Upper lobe of left lung (tissue), 6 donors: ENCODE results near the gene METTL9. TPM values are rescaled to one million over a fixed set of nuclear protein-coding genes. Genes with fewer than 3 reads are reported as not detected.

ENCODE experiments used
- ATAC-seq, 2 donors: fragments of 200-7000 bp; cut with Tn5 transposase; one replicate each; pipeline ENCODE4 v1.9.1; 2022; ENCODE audit warnings: mild to moderate bottlenecking in 2 of 2, moderate library complexity in 2 of 2; ENCODE audit not compliant: low FRiP score in 2 of 2
- DNase-seq, 2 donors: peaks; one replicate each; pipeline ENCODE4 v3.0.0-alpha.2; 2019 to 2020
- H3K27ac ChIP-seq, 4 donors: fragments of 200-600 bp; sonication (generic); one replicate each; pipeline ENCODE4 v1.5.1; 2016 to 2019
- H3K27me3 ChIP-seq, 4 donors: fragments of 200-600 bp; sonication (generic); one replicate each; pipeline ENCODE4 v1.5.1; 2017 to 2019
- H3K36me3 ChIP-seq, 4 donors: fragments of 200-600 bp; sonication (generic); one replicate each; pipeline ENCODE4 v1.5.1; 2016 to 2019
- H3K4me1 ChIP-seq, 4 donors: fragments of 200-600 bp; sonication (generic); one replicate each; pipeline ENCODE4 v1.5.1; 2018 to 2019
- H3K4me3 ChIP-seq, 4 donors: fragments of 200-600 bp; sonication (generic); one replicate each; pipeline ENCODE4 v1.5.1; 2017 to 2019; ENCODE audit warnings: mild to moderate bottlenecking in 2 of 4, moderate library complexity in 1 of 4
- H3K9me3 ChIP-seq, 4 donors: fragments of 200-600 bp; sonication (generic); one replicate each; pipeline ENCODE4 v1.5.1; 2018 to 2019
- EP300 ChIP-seq, 4 donors: sonication (generic); formaldehyde crosslinking; IDR thresholded peaks; one replicate each; pipeline ENCODE4 v1.5.1; 2017; ENCODE audit warnings: antibody characterized with exemption in 4 of 4, control low read depth in 2 of 4
- POLR2A ChIP-seq, 4 donors: fragments of 450-650 bp; IDR thresholded peaks; one replicate each; pipeline ENCODE4 v1.5.1; 2016 to 2017; ENCODE audit warnings: antibody characterized with exemption in 4 of 4, mild to moderate bottlenecking in 2 of 4
- POLR2AphosphoS5 ChIP-seq, 2 donors: sonication (generic); formaldehyde crosslinking; IDR thresholded peaks; one replicate each; pipeline ENCODE4 v1.5.1; 2017; ENCODE audit warnings: antibody characterized with exemption in 2 of 2
- WGBS, 2 donors: methylation state at CpG; one replicate each; pipeline ENCODE4 v1.1.5; 2017 to 2018; 5-methylcytosine and 5-hydroxymethylcytosine counted together
- total RNA-seq, 6 donors: library from RNA; depleted of rRNA in 4 of 6; stranded (reverse); fragments of >200 nt in 4 of 6; gene quantifications; one replicate each; pipeline versions ENCODE4 v1.1.0 to v1.2.1, GENCODE V29; 2016 to 2021
- TF ChIP-seq, protein P1 (sequence below), 6 experiments: fragments of 450-650 bp in 4 of 6; fragments of 200-600 bp in 2 of 6; sonication (generic) in 2 of 6; IDR thresholded peaks; one replicate each; pipeline ENCODE4 v1.5.1; 2016 to 2019; ENCODE audit warnings: antibody characterized with exemption in 6 of 6
- donor health status: DM: no; HTN: no; CAD: no; lungs with moderate emphysema.
- donor health status: DM: no; HTN: yes; CAD: no; lungs with severe emphysema.

METTL9 gene
- total RNA-seq, 6 donors from 2014 or later: 57.1 to 120 (median 93.3) TPM

DNA sequence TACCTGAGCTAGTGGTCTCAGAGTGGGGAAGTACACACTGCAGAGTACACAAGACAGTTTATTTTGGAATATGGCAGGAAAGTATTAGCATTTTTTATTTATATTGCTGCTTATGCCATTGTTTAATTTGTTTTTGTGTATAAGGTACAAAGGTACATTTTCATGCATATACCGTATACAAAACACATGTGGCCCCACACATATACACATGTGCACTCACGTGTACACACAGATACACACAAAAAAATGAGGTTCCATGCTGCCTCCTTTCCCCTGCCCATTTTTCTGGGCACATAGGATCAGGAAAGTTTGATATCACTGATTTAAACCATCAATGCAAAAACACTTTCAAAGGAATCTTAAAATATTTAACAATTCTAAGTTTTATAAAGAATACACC, 40.1 kb downstream of the METTL9 start:
- TF ChIP-seq EP300 (IDR thresholded peaks at IDR 0.05) (no peak), POLR2AphosphoS5 (IDR thresholded peaks at IDR 0.05) (no peak)
- H3K4me1 ChIP-seq: no peaks in the 10 kb centered on the region
- H3K27ac ChIP-seq: no peak overlapping the region
- 91 to 95% methylated on average over 2 of the region's 2 CpGs for WGBS, 2 donors
- no peak overlapping the region for H3K4me3 ChIP-seq
- H3K27me3 ChIP-seq: no peaks in the 10 kb centered on the region
- H3K9me3 ChIP-seq: no peaks in the 10 kb centered on the region
- ATAC-seq (no peak), DNase-seq (no peak)
- peaks cover 0 to 1% (median 0%) of the 10 kb centered on the region in 4 donors for H3K36me3 ChIP-seq

DNA sequence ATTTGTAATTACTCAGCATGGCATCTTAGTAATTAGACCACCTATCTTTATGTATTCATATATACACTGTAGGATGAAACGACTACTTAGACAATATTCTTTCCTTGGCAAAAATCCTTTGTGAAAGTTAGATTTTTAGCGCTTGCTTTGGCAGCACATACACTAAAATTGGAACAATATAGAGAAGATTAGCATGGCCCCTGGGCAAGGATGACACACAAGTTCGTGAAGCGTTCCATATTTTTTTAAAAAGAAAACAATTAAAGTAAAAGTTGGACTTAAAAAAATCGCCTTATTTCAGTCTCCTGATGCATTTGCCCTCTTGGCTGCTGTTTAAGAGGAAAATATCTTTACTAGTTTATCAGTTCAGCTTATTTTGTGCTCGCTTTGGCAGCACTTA, 42.5 kb downstream of the METTL9 start:
- Histone ChIP-seq H3K4me3 (no peak overlapping the region), H3K27ac (no peak overlapping the region), H3K36me3 (no peaks in the 10 kb centered on the region), H3K4me1 (peaks cover 14 to 22% (median 19%) of the 10 kb centered on the region in 4 donors), H3K9me3 (no peaks in the 10 kb centered on the region), H3K27me3 (no peaks in the 10 kb centered on the region)
- 83 to 88% methylated on average over 6 of the region's 6 CpGs for WGBS, 2 donors
- ATAC-seq (no peak), DNase-seq (no peak)
- TF ChIP-seq, protein P1, sequence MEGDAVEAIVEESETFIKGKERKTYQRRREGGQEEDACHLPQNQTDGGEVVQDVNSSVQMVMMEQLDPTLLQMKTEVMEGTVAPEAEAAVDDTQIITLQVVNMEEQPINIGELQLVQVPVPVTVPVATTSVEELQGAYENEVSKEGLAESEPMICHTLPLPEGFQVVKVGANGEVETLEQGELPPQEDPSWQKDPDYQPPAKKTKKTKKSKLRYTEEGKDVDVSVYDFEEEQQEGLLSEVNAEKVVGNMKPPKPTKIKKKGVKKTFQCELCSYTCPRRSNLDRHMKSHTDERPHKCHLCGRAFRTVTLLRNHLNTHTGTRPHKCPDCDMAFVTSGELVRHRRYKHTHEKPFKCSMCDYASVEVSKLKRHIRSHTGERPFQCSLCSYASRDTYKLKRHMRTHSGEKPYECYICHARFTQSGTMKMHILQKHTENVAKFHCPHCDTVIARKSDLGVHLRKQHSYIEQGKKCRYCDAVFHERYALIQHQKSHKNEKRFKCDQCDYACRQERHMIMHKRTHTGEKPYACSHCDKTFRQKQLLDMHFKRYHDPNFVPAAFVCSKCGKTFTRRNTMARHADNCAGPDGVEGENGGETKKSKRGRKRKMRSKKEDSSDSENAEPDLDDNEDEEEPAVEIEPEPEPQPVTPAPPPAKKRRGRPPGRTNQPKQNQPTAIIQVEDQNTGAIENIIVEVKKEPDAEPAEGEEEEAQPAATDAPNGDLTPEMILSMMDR (IDR thresholded peaks at IDR 0.05): no peak
- no peak for TF ChIP-seq POLR2A (IDR thresholded peaks at IDR 0.05)
- no peak for TF ChIP-seq POLR2AphosphoS5 (IDR thresholded peaks at IDR 0.05)
- TF ChIP-seq EP300 (IDR thresholded peaks at IDR 0.05): no peak

DNA sequence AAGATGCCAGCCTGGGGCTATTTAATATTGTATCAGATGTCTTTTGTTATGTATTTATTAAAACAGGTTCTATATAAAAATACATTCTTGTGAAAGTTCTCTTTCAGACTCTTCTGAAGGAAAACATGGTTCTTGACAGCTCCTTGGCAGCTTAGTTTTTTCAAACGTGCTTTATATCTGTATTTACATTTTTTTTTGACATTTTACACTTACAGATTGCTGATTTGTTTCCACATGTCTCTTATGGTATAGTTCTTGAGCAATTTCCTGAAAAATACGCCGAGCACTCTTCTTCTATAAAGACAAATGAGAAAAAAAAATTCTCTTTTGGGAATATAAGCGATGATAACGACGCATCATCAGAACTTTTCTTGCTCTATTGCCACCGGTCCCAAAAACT, 43.5 kb downstream of the METTL9 start:
- DNase-seq: no peak
- Histone ChIP-seq H3K4me1 (peaks cover 18 to 26% (median 22%) of the 10 kb centered on the region in 4 donors), H3K36me3 (no peaks in the 10 kb centered on the region)

DNA sequence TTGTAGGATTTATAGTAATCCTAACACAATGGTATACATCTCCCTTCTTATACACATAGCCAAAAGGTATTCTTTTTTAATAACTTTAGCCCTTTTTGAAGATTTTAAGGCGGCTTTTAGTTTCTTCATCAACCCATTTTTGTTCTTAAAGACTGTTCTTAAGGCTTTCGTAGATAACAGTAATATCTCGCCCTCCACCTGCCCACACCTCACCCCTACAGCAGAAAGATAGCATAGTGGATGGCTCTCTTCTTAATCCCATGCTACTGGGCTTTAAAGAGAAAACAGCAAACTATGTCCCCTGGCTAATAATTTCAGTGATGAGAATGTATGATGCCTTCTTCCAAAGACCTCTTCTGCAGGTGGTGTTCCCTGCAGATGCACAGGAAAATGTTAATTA, 44.4 kb downstream of the METTL9 start:
- Histone ChIP-seq H3K27ac (no peak overlapping the region), H3K4me3 (no peak overlapping the region), H3K9me3 (no peaks in the 10 kb centered on the region), H3K4me1 (peaks cover 18 to 30% (median 22%) of the 10 kb centered on the region in 4 donors), H3K27me3 (no peaks in the 10 kb centered on the region), H3K36me3 (no peaks in the 10 kb centered on the region)
- WGBS, 2 donors: 94 to 98% methylated on average over 3 of the region's 3 CpGs
- ATAC-seq: no peak
- no peak for DNase-seq
- TF ChIP-seq EP300 (IDR thresholded peaks at IDR 0.05): no peak
- TF ChIP-seq POLR2A (IDR thresholded peaks at IDR 0.05): no peak
- TF ChIP-seq, protein P1 (IDR thresholded peaks at IDR 0.05): no peak
- no peak for TF ChIP-seq POLR2AphosphoS5 (IDR thresholded peaks at IDR 0.05)

More for the DNA sequence above, 43.5 kb downstream of the METTL9 start:
- 65 to 67% methylated on average over 7 of the region's 7 CpGs for WGBS, 2 donors
- Histone ChIP-seq H3K27me3 (no peaks in the 10 kb centered on the region), H3K4me3 (no peak overlapping the region), H3K27ac (no peak overlapping the region), H3K9me3 (no peaks in the 10 kb centered on the region)
- TF ChIP-seq, protein P1 (IDR thresholded peaks at IDR 0.05): no peak
- no peak for TF ChIP-seq EP300 (IDR thresholded peaks at IDR 0.05)
- no peak for TF ChIP-seq POLR2A (IDR thresholded peaks at IDR 0.05)
- TF ChIP-seq POLR2AphosphoS5 (IDR thresholded peaks at IDR 0.05): no peak
- ATAC-seq: no peak

DNA sequence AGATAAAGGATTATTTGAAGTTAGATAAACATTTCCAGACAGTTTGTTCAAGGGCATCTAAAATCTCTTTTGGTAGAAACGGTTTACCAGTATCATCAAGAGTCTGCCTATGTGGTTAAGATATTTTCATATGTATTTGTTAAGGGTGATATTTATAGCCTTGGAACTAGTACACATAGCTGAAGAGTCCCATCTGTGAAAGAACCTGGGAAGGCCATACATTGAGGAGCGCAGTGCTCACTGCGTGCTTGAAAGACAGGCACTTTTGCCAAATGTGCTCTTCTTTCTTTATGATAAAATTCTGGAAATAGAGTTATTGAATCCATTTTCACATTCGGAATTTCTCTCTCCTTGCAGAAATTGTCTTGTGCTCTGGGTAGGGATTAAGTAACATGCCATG, 45.3 kb downstream of the METTL9 start:
- Histone ChIP-seq H3K4me3 (peak overlapping the region in 2 of 4 donors; percentile 32), H3K4me1 (peaks cover 18 to 35% (median 24%) of the 10 kb centered on the region in 4 donors)

More for the DNA sequence above, 45.3 kb downstream of the METTL9 start:
- TF ChIP-seq, protein P1 (IDR thresholded peaks at IDR 0.05): no peak
- TF ChIP-seq EP300 (IDR thresholded peaks at IDR 0.05) (no peak), POLR2A (IDR thresholded peaks at IDR 0.05) (no peak)
- peak overlapping the region; percentile 58 to 76 (median 68) for H3K27ac ChIP-seq
- H3K27me3 ChIP-seq: no peaks in the 10 kb centered on the region
- no peak for DNase-seq
- no peak for ATAC-seq
- no peaks in the 10 kb centered on the region for H3K36me3 ChIP-seq
- WGBS, 2 donors: 84 to 86% methylated on average over 4 of the region's 4 CpGs
- no peaks in the 10 kb centered on the region for H3K9me3 ChIP-seq
